PC-9 (cell line): ENCODE data around the gene RPGRIP1L. TPM values are rescaled to one million over a fixed set of nuclear protein-coding genes. Genes with fewer than 3 reads are reported as not detected.

Experiments
- BruUV-seq: library from RNA; stranded (reverse); fragments of 400-500 nt; replicated peaks from 2 replicates; lab custom pipeline; 2021; lab: Mats Ljungman, UMichigan
- CTCF ChIA-PET: fragments of 300-600 bp; sonication (Branson Sonifier 250); formaldehyde crosslinking; loops from one replicate; lab custom pipeline; 2022; ENCODE audit warnings: antibody characterized with exemption; lab: Charles Lee
- POLR2A ChIA-PET: fragments of 300-600 bp; sonication (Branson Sonifier 250); formaldehyde crosslinking; loops from one replicate; lab custom pipeline; 2022; ENCODE audit warnings: antibody characterized with exemption; ENCODE audit not compliant: unreplicated experiment; lab: Charles Lee
- DNase-seq, 2 experiments: peaks; one replicate each; pipeline versions ENCODE4 v3.0.0 to v3.0.0-alpha.2; 2015 to 2022; ENCODE audit warnings: mixed read lengths in 1 of 2
- H2AFZ ChIP-seq: fragments of 200-600 bp; sonication (generic); 2 replicates; pipeline ENCODE4 v1.8.1; 2017; ENCODE audit warnings: antibody characterized with exemption
- H3F3A ChIP-seq: fragments of 200-600 bp; sonication (generic); 2 replicates; pipeline ENCODE4 v1.8.1; 2017; ENCODE audit warnings: antibody characterized with exemption, mild to moderate bottlenecking, low read depth; ENCODE audit not compliant: insufficient read depth
- H3K27ac ChIP-seq: fragments of 200-600 bp; sonication (generic); 2 replicates; pipeline ENCODE4 v1.6.1; 2016; ENCODE audit warnings: mixed run types
- H3K27me3 ChIP-seq: fragments of 200-600 bp; sonication (generic); 2 replicates; pipeline ENCODE4 v1.6.1; 2016; ENCODE audit warnings: low read depth, mixed run types; ENCODE audit not compliant: insufficient read depth
- H3K36me3 ChIP-seq: fragments of 200-600 bp; sonication (generic); 2 replicates; pipeline ENCODE4 v1.6.1; 2016; ENCODE audit warnings: low read depth, mixed run types
- H3K4me1 ChIP-seq: fragments of 200-600 bp; sonication (generic); replicated peaks from 2 replicates; pipeline ENCODE4 v1.6.1; 2016; ENCODE audit warnings: mixed run types; ENCODE audit not compliant: insufficient read depth
- H3K4me2 ChIP-seq: fragments of 200-600 bp; sonication (generic); 2 replicates; pipeline ENCODE4 v1.6.1; 2017; ENCODE audit warnings: mixed run types
- H3K4me3 ChIP-seq: fragments of 200-600 bp; sonication (generic); 2 replicates; pipeline ENCODE4 v1.6.1; 2016; ENCODE audit warnings: mixed run types
- H3K79me2 ChIP-seq: fragments of 200-600 bp; sonication (generic); 2 replicates; pipeline ENCODE4 v1.6.1; 2017; ENCODE audit warnings: low read depth, mixed run types
- H3K9me2 ChIP-seq: fragments of 200-600 bp; sonication (generic); 2 replicates; pipeline ENCODE4 v1.8.1; 2017; ENCODE audit warnings: mild to moderate bottlenecking; ENCODE audit not compliant: insufficient read depth
- H3K9me3 ChIP-seq: fragments of 200-600 bp; sonication (generic); 2 replicates; pipeline ENCODE4 v1.8.1; 2016; ENCODE audit warnings: low read depth; ENCODE audit not compliant: insufficient read depth
- H4K20me1 ChIP-seq: fragments of 200-600 bp; sonication (generic); 2 replicates; pipeline ENCODE4 v1.8.1; 2017; ENCODE audit not compliant: insufficient read depth
- CTCF ChIP-seq: fragments of 200-600 bp; sonication (generic); conservative IDR thresholded peaks from 2 replicates; pipeline ENCODE4 v1.6.1; 2017; ENCODE audit warnings: mixed run types, antibody characterized with exemption, mild to moderate bottlenecking, moderate library complexity
- EZH2 ChIP-seq: fragments of 200-600 bp; sonication (generic); IDR thresholded peaks from 2 replicates; pipeline ENCODE4 v1.8.0; 2017; ENCODE audit warnings: antibody characterized with exemption, low read depth
- intact Hi-C: fragments of 100-400 bp; cut with micrococcal nuclease; formaldehyde crosslinking; loops from one replicate; pipeline ENCODE4 v1.10.0; 2022; ENCODE audit not compliant: unreplicated experiment
- total RNA-seq: library from RNA; stranded (reverse); gene quantifications from 2 replicates; pipeline ENCODE4 v1.2.3, GENCODE V29; 2021

Gene RPGRIP1L
- total RNA-seq, 1 experiment from 2014 or later = 14.0 TPM

- Histone ChIP-seq H3K9me2 (no peaks in the 10 kb centered on the region), H3K4me1 (no peaks in the 10 kb centered on the region), H2AFZ (no peak overlapping the region), H3K36me3 (no peaks in the 10 kb centered on the region), H3K4me2 (no peak overlapping the region), H3F3A (0 out of 2 replicates have a peak, but pooled peaks cover 2% of the 10 kb centered on the region), H4K20me1 (no peaks in the 10 kb centered on the region), H3K4me3 (no peak overlapping the region), H3K9me3 (no peaks in the 10 kb centered on the region), H3K27ac (no peak overlapping the region), H3K79me2 (no peaks in the 10 kb centered on the region), H3K27me3 (no peaks in the 10 kb centered on the region)
- ChIA-PET CTCF (no interaction called here), POLR2A (no interaction called here)
- intact Hi-C loops = no loop called here
- no peak for TF ChIP-seq EZH2
- no peak for TF ChIP-seq CTCF
- no peak for DNase-seq
- no TSS peak for BruUV-seq
Observed at GRCh38 chr16:53612003-53612402, 91.7 kb downstream of the RPGRIP1L start.

GRCh38 chr16:53611179-53611696 lies 92.4 kb downstream of the RPGRIP1L start:
- Histone ChIP-seq H4K20me1 (no peaks in the 10 kb centered on the region), H3K4me1 (no peaks in the 10 kb centered on the region), H3K4me3 (no peak overlapping the region), H3K9me3 (no peaks in the 10 kb centered on the region), H3K36me3 (no peaks in the 10 kb centered on the region), H3F3A (0 out of 2 replicates have a peak, but pooled peaks cover 2% of the 10 kb centered on the region), H2AFZ (no peak overlapping the region), H3K9me2 (no peaks in the 10 kb centered on the region), H3K79me2 (no peaks in the 10 kb centered on the region), H3K4me2 (no peak overlapping the region), H3K27me3 (no peaks in the 10 kb centered on the region), H3K27ac (no peak overlapping the region)
- POLR2A ChIA-PET = no interaction called here
- CTCF ChIA-PET = no interaction called here
- TF ChIP-seq EZH2 = no peak
- intact Hi-C loops = no loop called here
- no peak for DNase-seq
- BruUV-seq = no TSS peak

GRCh38 chr16:53609536-53609935 lies 94.1 kb downstream of the RPGRIP1L start:
- ChIA-PET CTCF (no interaction called here), POLR2A (no interaction called here)
- Histone ChIP-seq H3K4me3 (no peak overlapping the region), H3K36me3 (no peaks in the 10 kb centered on the region), H3K27me3 (no peaks in the 10 kb centered on the region), H3K9me2 (no peaks in the 10 kb centered on the region), H3K4me2 (no peak overlapping the region), H4K20me1 (no peaks in the 10 kb centered on the region), H3K27ac (no peak overlapping the region), H3K79me2 (no peaks in the 10 kb centered on the region), H3F3A (0 out of 2 replicates have a peak, but pooled peaks cover 1% of the 10 kb centered on the region), H2AFZ (no peak overlapping the region), H3K9me3 (no peaks in the 10 kb centered on the region), H3K4me1 (no peaks in the 10 kb centered on the region)
- intact Hi-C loops = no loop called here
- TF ChIP-seq CTCF (no peak), EZH2 (no peak)
- no TSS peak for BruUV-seq
- DNase-seq = no peak

GRCh38 chr16:53608094-53608493 lies 95.6 kb downstream of the RPGRIP1L start:
- POLR2A ChIA-PET = no interaction called here
- H3K79me2 ChIP-seq = no peaks in the 10 kb centered on the region
- no TSS peak for BruUV-seq
- H4K20me1 ChIP-seq = no peaks in the 10 kb centered on the region
- TF ChIP-seq CTCF (no peak), EZH2 (no peak)
- H3F3A ChIP-seq = no peaks in the 10 kb centered on the region
- H3K4me2 ChIP-seq = no peak overlapping the region
- H3K4me3 ChIP-seq = no peak overlapping the region
- H3K4me1 ChIP-seq = no peaks in the 10 kb centered on the region
- H3K9me3 ChIP-seq = no peaks in the 10 kb centered on the region
- intact Hi-C loops = no loop called here
- no peak overlapping the region for H3K27ac ChIP-seq
- no peak for DNase-seq
- H2AFZ ChIP-seq = no peak overlapping the region
- H3K36me3 ChIP-seq = no peaks in the 10 kb centered on the region
- CTCF ChIA-PET = no interaction called here
- no peaks in the 10 kb centered on the region for H3K9me2 ChIP-seq
- H3K27me3 ChIP-seq = no peaks in the 10 kb centered on the region
